ENCODE measurements around the gene BTNL9.

BTNL9 gene

GRCh38 chr5:181024245-181025064 is 15.6 kb upstream of the BTNL9 start:
- no peak for TF ChIP-seq CTCF (IDR thresholded peaks at IDR 0.05; ENCODE audit: extremely low read depth, missing control alignments)
- DNase-seq (ENCODE audit: low spot score), result no peak

GRCh38 chr5:181027452-181028031 is 12.5 kb upstream of the BTNL9 start:
- no peak for DNase-seq (ENCODE audit: low spot score)
- no peak for TF ChIP-seq CTCF (IDR thresholded peaks at IDR 0.05; ENCODE audit: extremely low read depth, missing control alignments)

- TF ChIP-seq CTCF (IDR thresholded peaks at IDR 0.05; ENCODE audit: extremely low read depth, missing control alignments), result no peak
- no peak for DNase-seq (ENCODE audit: low spot score)
Measured at GRCh38 chr5:181028032-181028819, 11.8 kb upstream of the BTNL9 start.

GRCh38 chr5:181031716-181032115 is 8.3 kb upstream of the BTNL9 start:
- no peak for DNase-seq (ENCODE audit: low spot score)

GRCh38 chr5:181035991-181036815 is 3.9 kb upstream of the BTNL9 start:
- DNase-seq (ENCODE audit: low spot score), result no peak

More at GRCh38 chr5:181031716-181032115, 8.3 kb upstream of the BTNL9 start:
- TF ChIP-seq CTCF (IDR thresholded peaks at IDR 0.05; ENCODE audit: extremely low read depth, missing control alignments), result no peak

GRCh38 chr5:181036816-181037364 is 3.2 kb upstream of the BTNL9 start:
- no peak for TF ChIP-seq CTCF (IDR thresholded peaks at IDR 0.05; ENCODE audit: extremely low read depth, missing control alignments)
- DNase-seq (ENCODE audit: low spot score), result no peak

More at GRCh38 chr5:181035991-181036815, 3.9 kb upstream of the BTNL9 start:
- no peak for TF ChIP-seq CTCF (IDR thresholded peaks at IDR 0.05; ENCODE audit: extremely low read depth, missing control alignments)

All from GM20000 (cell line).